Measurements from ENCODE around the gene LIN52. TPM values are rescaled to one million over a fixed set of nuclear protein-coding genes. Genes with fewer than 3 reads are reported as not detected.

LIN52 gene
- total RNA-seq, 1 experiment from 2014 or later: 6.7 TPM

- no peak overlapping the region for H3K27ac ChIP-seq (ENCODE audit: low read length)
- H3K4me3 ChIP-seq (ENCODE audit: low read depth in 2 of 2, low read length in 2 of 2): no peak overlapping the region
- no peak for DNase-seq (ENCODE audit: low read depth, low spot score)
- ChIA-PET POLR2A (no interaction called here), CTCF (no interaction called here)
- H3K27me3 ChIP-seq (ENCODE audit: control insufficient read depth, insufficient read depth, low read length): no peaks in the 10 kb centered on the region
- BruUV-seq (replicated peaks): no TSS peak
- no peaks in the 10 kb centered on the region for H3K36me3 ChIP-seq (ENCODE audit: control insufficient read depth, insufficient read depth, low read length)
- no peak for ATAC-seq
- H3K9me3 ChIP-seq (ENCODE audit: control insufficient read depth, insufficient read depth, low read depth, low read length): no peaks in the 10 kb centered on the region
- H3K4me1 ChIP-seq (ENCODE audit: control insufficient read depth, insufficient read depth, low read length): no peaks in the 10 kb centered on the region
- in situ Hi-C loops (cut with HindIII; ENCODE audit: low pct_unique_long_range_greater_than_20kb, low sequenced_read_pairs): no loop called here
- intact Hi-C loops (cut with micrococcal nuclease; ENCODE audit: unreplicated experiment): no loop called here
- TF ChIP-seq REST (IDR thresholded peaks at IDR 0.05; ENCODE audit: insufficient read depth in 1 of 2, low read depth in 2 of 2, low read length in 1 of 2): no peak
- no peak for TF ChIP-seq SIN3A (IDR thresholded peaks at IDR 0.05; ENCODE audit: borderline replicate concordance, insufficient read depth, low read depth, low read length)
- TF ChIP-seq POLR2AphosphoS5 (IDR thresholded peaks at IDR 0.05; ENCODE audit: low read depth, low read length): no peak
- no peak for TF ChIP-seq TCF7L2 (IDR thresholded peaks at IDR 0.05; ENCODE audit: low read depth, low read length)
- no peak for TF ChIP-seq CTCF (IDR thresholded peaks at IDR 0.05)
Observed at GRCh38 chr14:74205882-74206281, 121.1 kb downstream of the LIN52 start.

GRCh38 chr14:74207943-74208342, 123.2 kb downstream of the LIN52 start:
- CTCF ChIA-PET: no interaction called here
- TF ChIP-seq POLR2AphosphoS5 (IDR thresholded peaks at IDR 0.05; ENCODE audit: low read depth, low read length): no peak
- TF ChIP-seq CTCF (IDR thresholded peaks at IDR 0.05): peak; percentile 36
- no peaks in the 10 kb centered on the region for H3K36me3 ChIP-seq (ENCODE audit: control insufficient read depth, insufficient read depth, low read length)
- in situ Hi-C loops (cut with HindIII; ENCODE audit: low pct_unique_long_range_greater_than_20kb, low sequenced_read_pairs) (no loop called here), intact Hi-C loops (cut with micrococcal nuclease; ENCODE audit: unreplicated experiment) (no loop called here)
- DNase-seq (ENCODE audit: low read depth, low spot score): no peak
- ATAC-seq: no peak
- no peaks in the 10 kb centered on the region for H3K4me1 ChIP-seq (ENCODE audit: control insufficient read depth, insufficient read depth, low read length)
- H3K9me3 ChIP-seq (ENCODE audit: control insufficient read depth, insufficient read depth, low read depth, low read length): no peaks in the 10 kb centered on the region
- no TSS peak for BruUV-seq (replicated peaks)
- H3K27me3 ChIP-seq (ENCODE audit: control insufficient read depth, insufficient read depth, low read length): no peaks in the 10 kb centered on the region
- POLR2A ChIA-PET: no interaction called here
- H3K27ac ChIP-seq (ENCODE audit: low read length): no peak overlapping the region
- H3K4me3 ChIP-seq (ENCODE audit: low read depth in 2 of 2, low read length in 2 of 2): no peak overlapping the region

- TF ChIP-seq POLR2AphosphoS5 (IDR thresholded peaks at IDR 0.05; ENCODE audit: low read depth, low read length) (no peak), SIN3A (IDR thresholded peaks at IDR 0.05; ENCODE audit: borderline replicate concordance, insufficient read depth, low read depth, low read length) (no peak), CTCF (IDR thresholded peaks at IDR 0.05) (no peak), TCF7L2 (IDR thresholded peaks at IDR 0.05; ENCODE audit: low read depth, low read length) (no peak), REST (IDR thresholded peaks at IDR 0.05; ENCODE audit: insufficient read depth in 1 of 2, low read depth in 2 of 2, low read length in 1 of 2) (no peak)
- Histone ChIP-seq H3K27ac (ENCODE audit: low read length) (no peak overlapping the region), H3K9me3 (ENCODE audit: control insufficient read depth, insufficient read depth, low read depth, low read length) (no peaks in the 10 kb centered on the region), H3K4me3 (ENCODE audit: low read depth in 2 of 2, low read length in 2 of 2) (no peak overlapping the region), H3K36me3 (ENCODE audit: control insufficient read depth, insufficient read depth, low read length) (no peaks in the 10 kb centered on the region), H3K27me3 (ENCODE audit: control insufficient read depth, insufficient read depth, low read length) (no peaks in the 10 kb centered on the region), H3K4me1 (ENCODE audit: control insufficient read depth, insufficient read depth, low read length) (no peaks in the 10 kb centered on the region)
- in situ Hi-C loops (cut with HindIII; ENCODE audit: low pct_unique_long_range_greater_than_20kb, low sequenced_read_pairs) (no loop called here), intact Hi-C loops (cut with micrococcal nuclease; ENCODE audit: unreplicated experiment) (no loop called here)
- POLR2A ChIA-PET: no interaction called here
- CTCF ChIA-PET: no interaction called here
- no TSS peak for BruUV-seq (replicated peaks)
- no peak for DNase-seq (ENCODE audit: low read depth, low spot score)
- no peak for ATAC-seq
Observed at GRCh38 chr14:74208642-74209041, 123.9 kb downstream of the LIN52 start.

Measured in Panc1 (cell line).